HepG2 (cell line): ENCODE results near the gene CLDN5.

Source experiments
- BCL6 ChIP-seq: IDR thresholded peaks from 2 replicates; pipeline ENCODE4 v1.6.1; 2016; ENCODE audit warnings: missing genetic modification reagents, missing compliant biosample characterization
- BHLHE40 ChIP-seq: IDR thresholded peaks from 2 replicates; pipeline ENCODE4 v1.6.1; 2011; ENCODE audit warnings: low read length, improper control_type of control experiment
- CEBPB ChIP-seq: IDR thresholded peaks from 2 replicates; pipeline ENCODE4 v1.6.1; 2011; ENCODE audit warnings: low read depth, low read length, improper control_type of control experiment, borderline replicate concordance
- CHD4 ChIP-seq: fragments of 200-600 bp; sonication (generic); IDR thresholded peaks from 2 replicates; pipeline ENCODE4 v1.7.0; 2017; ENCODE audit warnings: mild to moderate bottlenecking, low read length, borderline replicate concordance
- FOXM1 ChIP-seq: sonication (generic); formaldehyde crosslinking; IDR thresholded peaks from 2 replicates; pipeline ENCODE4 v1.5.0; 2020; ENCODE audit warnings: missing genetic modification reagents
- MZF1 ChIP-seq: sonication (generic); formaldehyde crosslinking; IDR thresholded peaks from 2 replicates; pipeline ENCODE4 v1.8.1; 2023; ENCODE audit warnings: mild to moderate bottlenecking, missing genetic modification reagents, borderline replicate concordance
- NFRKB ChIP-seq: fragments of 450-650 bp; IDR thresholded peaks from 2 replicates; pipeline ENCODE4 v1.6.1; 2017
- POLR2A ChIP-seq, 2 experiments: IDR thresholded peaks; 2 replicates each; pipeline ENCODE4 v1.6.1; 2011; ENCODE audit warnings: low read depth in 2 of 2, low read length in 2 of 2, mild to moderate bottlenecking in 1 of 2, moderate library complexity in 1 of 2; ENCODE audit not compliant: insufficient read depth in 1 of 2
- SRSF9 ChIP-seq: fragments of 200-400 bp; formaldehyde crosslinking; IDR thresholded peaks from 2 replicates; pipeline ENCODE4 v1.6.1; 2018; ENCODE audit warnings: borderline replicate concordance, mild to moderate bottlenecking, low read depth, low read length; ENCODE audit not compliant: insufficient read depth, poor library complexity, severe bottlenecking
- THAP11 ChIP-seq: IDR thresholded peaks from 2 replicates; pipeline ENCODE4 v1.6.1; 2016; ENCODE audit warnings: missing biosample characterization, missing genetic modification reagents
- ZNF274 ChIP-seq: sonication (generic); formaldehyde crosslinking; IDR thresholded peaks from 2 replicates; pipeline ENCODE4 v1.5.1; 2020; ENCODE audit warnings: mild to moderate bottlenecking, missing genetic modification reagents
- TF ChIP-seq, protein P1 (sequence below): sonication (generic); formaldehyde crosslinking; IDR thresholded peaks from 2 replicates; pipeline ENCODE4 v1.5.0; 2020; ENCODE audit warnings: mild to moderate bottlenecking, missing genetic modification reagents, moderate library complexity
- TF ChIP-seq, protein P2 (sequence below): sonication (generic); formaldehyde crosslinking; IDR thresholded peaks from 2 replicates; pipeline ENCODE4 v1.8.0; 2022; ENCODE audit warnings: missing genetic modification reagents, mild to moderate bottlenecking, inconsistent platforms, borderline replicate concordance

DNA sequence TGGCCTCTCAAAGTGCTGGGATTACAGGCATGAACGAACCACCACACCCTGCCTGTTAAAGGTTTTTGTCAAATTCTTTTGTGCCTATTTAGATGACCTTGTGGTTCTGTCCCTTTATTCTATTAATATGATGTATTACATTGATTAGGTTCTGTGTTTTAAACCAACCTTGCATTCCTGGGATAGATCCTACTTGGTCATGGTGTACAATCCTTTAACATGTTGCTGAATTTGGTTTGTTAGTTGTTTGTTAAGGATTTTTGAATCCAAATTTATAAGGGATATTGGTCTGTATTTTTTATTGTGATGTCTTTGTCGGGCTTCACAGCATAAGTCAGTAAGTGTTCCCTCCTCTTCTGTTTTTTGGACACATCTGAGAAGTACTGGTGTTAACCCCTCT lies 29.0 kb upstream of the CLDN5 start:
- TF ChIP-seq POLR2A (IDR thresholded peaks at IDR 0.05; ENCODE audit: insufficient read depth in 1 of 2, low read depth in 2 of 2, low read length in 2 of 2), result no peak
- TF ChIP-seq BHLHE40, result no peak
- TF ChIP-seq, protein P1, sequence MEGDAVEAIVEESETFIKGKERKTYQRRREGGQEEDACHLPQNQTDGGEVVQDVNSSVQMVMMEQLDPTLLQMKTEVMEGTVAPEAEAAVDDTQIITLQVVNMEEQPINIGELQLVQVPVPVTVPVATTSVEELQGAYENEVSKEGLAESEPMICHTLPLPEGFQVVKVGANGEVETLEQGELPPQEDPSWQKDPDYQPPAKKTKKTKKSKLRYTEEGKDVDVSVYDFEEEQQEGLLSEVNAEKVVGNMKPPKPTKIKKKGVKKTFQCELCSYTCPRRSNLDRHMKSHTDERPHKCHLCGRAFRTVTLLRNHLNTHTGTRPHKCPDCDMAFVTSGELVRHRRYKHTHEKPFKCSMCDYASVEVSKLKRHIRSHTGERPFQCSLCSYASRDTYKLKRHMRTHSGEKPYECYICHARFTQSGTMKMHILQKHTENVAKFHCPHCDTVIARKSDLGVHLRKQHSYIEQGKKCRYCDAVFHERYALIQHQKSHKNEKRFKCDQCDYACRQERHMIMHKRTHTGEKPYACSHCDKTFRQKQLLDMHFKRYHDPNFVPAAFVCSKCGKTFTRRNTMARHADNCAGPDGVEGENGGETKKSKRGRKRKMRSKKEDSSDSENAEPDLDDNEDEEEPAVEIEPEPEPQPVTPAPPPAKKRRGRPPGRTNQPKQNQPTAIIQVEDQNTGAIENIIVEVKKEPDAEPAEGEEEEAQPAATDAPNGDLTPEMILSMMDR (CRISPR knock-in tag), result no peak
- TF ChIP-seq, protein P2, sequence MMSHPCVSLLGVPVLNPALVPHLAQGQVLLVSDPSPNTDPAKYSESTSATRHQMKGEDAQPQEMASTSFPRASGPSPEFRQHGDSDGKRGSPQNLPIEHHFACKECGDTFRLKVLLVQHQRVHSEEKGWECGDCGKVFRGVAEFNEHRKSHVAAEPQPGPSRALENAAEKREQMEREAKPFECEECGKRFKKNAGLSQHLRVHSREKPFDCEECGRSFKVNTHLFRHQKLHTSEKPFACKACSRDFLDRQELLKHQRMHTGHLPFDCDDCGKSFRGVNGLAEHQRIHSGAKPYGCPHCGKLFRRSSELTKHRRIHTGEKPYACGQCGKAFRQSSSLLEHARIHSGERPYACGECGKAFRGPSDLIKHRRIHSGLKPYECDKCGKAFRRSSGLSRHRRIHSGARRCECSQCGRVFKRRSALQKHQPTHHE, result no peak
- no peak for TF ChIP-seq THAP11 (CRISPR knock-in tag)
- no peak for TF ChIP-seq NFRKB
- TF ChIP-seq CHD4, result no peak
- no peak for TF ChIP-seq CEBPB
- no peak for TF ChIP-seq SRSF9
- TF ChIP-seq MZF1 (CRISPR knock-in tag), result no peak
- TF ChIP-seq FOXM1 (CRISPR knock-in tag), result no peak
- TF ChIP-seq BCL6, result no peak
- no peak for TF ChIP-seq ZNF274 (CRISPR knock-in tag)
